Activated T-cell treated with anti-CD3 and anti-CD28 coated beads, Interleukin-2, amount 50 U/mL, for 1 hour (primary cell): ENCODE measurements around the gene CKLF.
"Not testable (repeated sequence)": the region's sequence is repeated elsewhere in the genome, so short reads cannot be mapped to it uniquely, and the experiment has no call there.

Experiments
- DNase-seq: peaks from one replicate; pipeline ENCODE4 v3.0.0-alpha.2; 2020

Gene CKLF

GRCh38 chr16:66601471-66601870 lies 49.1 kb downstream of the CKLF start:
- no peak for DNase-seq

GRCh38 chr16:66603537-66604375 lies 51.4 kb downstream of the CKLF start:
- DNase-seq: peak; percentile 68

DNA sequence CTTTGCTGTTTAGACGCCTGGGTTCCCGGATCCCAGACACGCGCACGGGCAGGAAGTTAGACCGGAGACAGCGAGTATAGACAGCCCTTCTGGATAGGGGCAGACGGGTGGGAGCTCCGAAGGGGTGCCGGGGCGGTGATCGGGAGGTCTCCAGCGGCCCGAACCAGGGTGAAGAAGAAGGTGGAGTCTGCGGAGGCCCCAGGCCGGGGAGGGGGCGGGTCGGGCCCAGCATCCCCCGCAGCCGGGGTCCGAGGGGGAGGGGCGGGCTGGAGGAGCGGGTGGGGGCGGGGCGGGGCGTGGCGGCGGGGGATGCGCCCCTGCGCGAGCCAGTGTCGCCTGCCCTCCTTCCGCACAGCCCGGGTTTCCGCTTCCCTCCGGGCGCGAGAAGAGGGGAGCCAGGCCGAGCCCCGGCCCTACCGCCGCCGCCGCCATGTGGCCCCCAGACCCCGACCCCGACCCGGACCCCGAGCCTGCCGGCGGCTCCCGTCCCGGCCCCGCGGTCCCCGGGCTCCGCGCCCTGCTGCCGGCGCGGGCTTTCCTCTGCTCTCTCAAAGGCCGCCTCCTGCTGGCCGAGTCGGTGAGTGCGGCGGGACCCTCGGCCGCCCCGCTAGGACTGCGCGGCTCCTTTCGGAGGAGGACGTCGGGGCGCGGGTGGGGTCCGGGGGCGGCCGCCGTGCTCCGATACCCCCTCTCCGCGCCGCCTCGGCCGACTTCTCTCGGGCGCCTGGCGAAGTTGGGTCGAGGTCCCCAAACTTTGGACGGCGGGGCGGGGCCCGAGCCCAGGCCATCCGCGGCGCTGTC lies 52.2 kb downstream of the CKLF start, which contains the start of gene CMTM3:
Gene CMTM3 (plus strand): TSS at position 329 of the 801 bp plus-strand sequence. CDS start 102 bp downstream, at position 431.
- peak; percentile 85 for DNase-seq

DNA sequence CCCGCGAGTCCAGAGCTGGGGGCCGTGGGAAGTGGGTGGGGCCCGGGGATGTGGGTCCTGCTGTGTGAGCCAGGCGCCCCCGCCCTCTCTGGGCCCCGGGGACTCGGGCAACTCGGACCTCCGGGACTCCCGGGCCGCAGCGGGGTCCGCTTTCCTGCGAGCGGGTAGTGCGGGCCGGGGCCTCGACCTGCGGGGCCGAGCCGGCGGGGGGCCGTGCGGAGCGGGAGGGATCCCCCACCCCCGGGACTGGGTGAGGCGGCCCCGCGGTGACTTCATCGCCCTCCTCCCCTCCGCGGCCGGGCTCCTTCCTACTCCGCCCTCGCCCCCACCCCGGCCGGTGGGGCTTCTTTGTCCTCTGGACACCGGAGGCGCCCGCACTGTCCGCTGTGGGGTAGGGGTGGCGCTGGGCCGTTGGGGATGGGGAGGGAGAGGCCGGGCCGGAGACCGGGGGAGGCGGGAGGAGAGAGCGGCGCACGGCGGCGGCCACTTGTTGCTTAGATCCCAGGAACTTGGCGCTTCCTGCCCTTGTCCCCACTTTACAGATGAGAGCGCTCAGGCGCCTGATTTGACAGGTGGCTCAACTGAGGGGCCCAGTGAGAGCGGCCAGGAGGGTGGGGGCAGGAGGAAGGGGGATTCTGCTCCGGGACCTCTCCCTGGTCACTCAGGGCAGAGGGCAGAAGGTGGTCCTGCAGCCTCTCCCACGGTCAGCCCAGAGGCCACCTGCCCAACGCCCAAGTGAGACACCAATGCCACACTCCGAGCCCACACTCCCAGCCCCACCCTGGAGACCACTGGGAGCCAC lies 53.0 kb downstream of the CKLF start:
- no peak for DNase-seq

DNA sequence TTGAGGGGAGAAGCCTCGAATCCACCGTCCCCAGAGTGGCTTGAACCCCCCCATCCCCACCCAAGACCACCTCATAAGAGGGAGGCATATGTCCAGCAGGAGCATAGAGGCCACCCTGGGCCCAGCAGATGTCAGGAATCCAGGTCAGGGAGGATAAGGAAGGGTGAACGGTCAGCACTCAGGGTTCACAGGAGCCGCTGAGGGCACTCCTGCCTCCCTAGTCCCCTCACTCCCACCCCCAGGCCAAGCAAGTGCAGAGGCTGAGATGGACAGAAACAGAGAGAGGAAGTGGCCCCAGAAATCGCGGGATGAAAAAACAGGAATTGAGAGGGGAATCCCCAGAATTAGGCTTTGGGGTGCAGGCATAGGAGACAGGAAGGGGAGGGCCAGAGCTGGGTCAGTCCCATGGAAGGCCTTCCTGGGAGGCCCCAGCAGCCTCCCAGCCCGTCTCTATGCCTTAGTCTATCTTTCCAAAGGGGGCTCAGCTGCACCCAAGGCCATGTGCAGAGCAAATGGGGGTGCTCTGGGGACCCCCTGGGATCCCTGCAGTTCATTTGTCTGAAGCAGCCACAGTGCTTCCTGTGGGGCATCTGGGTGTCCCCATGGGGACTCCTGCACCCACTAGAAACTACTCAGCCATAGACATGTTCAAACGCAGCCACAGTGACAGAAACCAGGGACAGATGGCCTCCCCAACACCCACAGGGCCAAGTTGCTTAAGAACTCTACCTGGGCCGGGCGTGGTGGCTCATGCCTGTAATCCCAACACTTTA lies 53.8 kb downstream of the CKLF start:
- no peak for DNase-seq

DNA sequence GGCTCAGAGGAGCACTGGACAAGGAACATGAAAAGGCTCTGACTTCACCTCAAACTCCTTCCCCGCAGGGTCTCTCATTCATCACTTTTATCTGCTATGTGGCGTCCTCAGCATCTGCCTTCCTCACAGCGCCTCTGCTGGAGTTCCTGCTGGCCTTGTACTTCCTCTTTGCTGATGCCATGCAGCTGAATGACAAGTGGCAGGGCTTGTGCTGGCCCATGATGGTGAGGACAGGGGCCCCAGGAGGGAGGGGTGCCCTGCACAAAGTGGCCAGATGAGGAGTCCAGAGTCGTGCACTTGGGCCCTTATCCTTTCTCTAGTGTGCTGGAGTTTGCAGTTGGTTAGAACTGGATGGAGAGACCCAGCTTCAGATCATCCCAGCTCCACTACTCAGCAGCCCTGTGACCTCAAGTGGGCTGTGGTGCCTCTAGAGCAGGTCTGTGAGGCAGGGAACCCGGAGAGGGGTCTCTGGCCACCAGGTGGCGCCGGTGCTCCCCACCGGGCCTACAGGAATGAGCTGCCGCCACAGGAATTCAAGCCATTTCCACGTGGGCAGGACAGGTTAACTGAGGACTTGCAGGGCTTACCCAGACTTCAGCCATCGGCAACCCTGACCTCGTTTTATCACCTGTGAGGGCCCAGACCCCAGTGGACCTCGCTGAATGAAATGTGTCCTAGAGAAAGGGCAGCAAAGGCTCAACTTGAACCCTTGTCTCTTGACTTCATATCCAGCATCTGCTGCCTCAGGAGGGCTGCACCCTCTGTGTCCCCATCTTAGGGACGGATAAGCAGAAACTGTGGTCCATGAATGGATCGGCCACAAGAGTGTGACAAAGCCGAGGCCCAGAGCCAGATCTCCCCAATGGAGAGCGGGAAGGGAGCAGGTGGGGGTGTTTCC lies 56.1 kb downstream of the CKLF start:
- peak; percentile 86 for DNase-seq

GRCh38 chr16:66609139-66609510 lies 56.7 kb downstream of the CKLF start:
- DNase-seq: no peak

- no peak for DNase-seq
Observed at GRCh38 chr16:66610111-66610820, 57.9 kb downstream of the CKLF start.

GRCh38 chr16:66611911-66612310 lies 59.5 kb downstream of the CKLF start:
- not testable (repeated sequence) for DNase-seq

- no peak for DNase-seq
Observed at GRCh38 chr16:66612422-66612821, 60.0 kb downstream of the CKLF start.

GRCh38 chr16:66614161-66614802 lies 61.9 kb downstream of the CKLF start:
- DNase-seq: no peak
